ENCODE results near the gene IQCM.
"Not testable (repeated sequence)": the region's sequence is repeated elsewhere in the genome, so short reads cannot be mapped to it uniquely, and the experiment has no call there.

Gene IQCM

GRCh38 chr4:149589826-149590225 lies 225.8 kb downstream of the IQCM start:
- no peak for DNase-seq (ENCODE audit: low read depth in 2 of 2, low spot score in 1 of 2)

- no peak for DNase-seq (ENCODE audit: low read depth in 2 of 2, low spot score in 1 of 2)
Measured at GRCh38 chr4:149584722-149585121, 230.9 kb downstream of the IQCM start.

GRCh38 chr4:149574971-149575370 lies 240.7 kb downstream of the IQCM start:
- DNase-seq (ENCODE audit: low read depth in 2 of 2, low spot score in 1 of 2): no peak

- no peak for DNase-seq (ENCODE audit: low read depth in 2 of 2, low spot score in 1 of 2)
Measured at GRCh38 chr4:149572716-149573115, 242.9 kb downstream of the IQCM start.

- no peak for DNase-seq (ENCODE audit: low read depth in 2 of 2, low spot score in 1 of 2)
Measured at GRCh38 chr4:149555799-149556198, 259.8 kb downstream of the IQCM start.

GRCh38 chr4:149555146-149555545 lies 260.5 kb downstream of the IQCM start:
- DNase-seq (ENCODE audit: low read depth in 2 of 2, low spot score in 1 of 2): no peak

GRCh38 chr4:149553959-149554520 lies 261.6 kb downstream of the IQCM start:
- DNase-seq (ENCODE audit: low read depth in 2 of 2, low spot score in 1 of 2): no peak

GRCh38 chr4:149552601-149553000 lies 263.0 kb downstream of the IQCM start:
- DNase-seq (ENCODE audit: low read depth in 2 of 2, low spot score in 1 of 2): no peak

- DNase-seq (ENCODE audit: low read depth in 2 of 2, low spot score in 1 of 2): no peak
Measured at GRCh38 chr4:149549911-149550310, 265.7 kb downstream of the IQCM start.

- DNase-seq (ENCODE audit: low read depth in 2 of 2, low spot score in 1 of 2): no peak
Measured at GRCh38 chr4:149534779-149535178, 280.9 kb downstream of the IQCM start.

- no peak for DNase-seq (ENCODE audit: low read depth in 2 of 2, low spot score in 1 of 2)
Measured at GRCh38 chr4:149531861-149532260, 283.8 kb downstream of the IQCM start.

- no peak for DNase-seq (ENCODE audit: low read depth in 2 of 2, low spot score in 1 of 2)
Measured at GRCh38 chr4:149523039-149523438, 292.6 kb downstream of the IQCM start.

- no peak for DNase-seq (ENCODE audit: low read depth in 2 of 2, low spot score in 1 of 2)
Measured at GRCh38 chr4:149521611-149522425, 293.8 kb downstream of the IQCM start.

- no peak for DNase-seq (ENCODE audit: low read depth in 2 of 2, low spot score in 1 of 2)
Measured at GRCh38 chr4:149518471-149518870, 297.2 kb downstream of the IQCM start.

- no peak for DNase-seq (ENCODE audit: low read depth in 2 of 2, low spot score in 1 of 2)
Measured at GRCh38 chr4:149513081-149513480, 302.6 kb downstream of the IQCM start.

GRCh38 chr4:149512501-149512900 lies 303.1 kb downstream of the IQCM start:
- DNase-seq (ENCODE audit: low read depth in 2 of 2, low spot score in 1 of 2): no peak

GRCh38 chr4:149511558-149512298 lies 303.9 kb downstream of the IQCM start:
- DNase-seq (ENCODE audit: low read depth in 2 of 2, low spot score in 1 of 2): no peak

GRCh38 chr4:149507309-149507708 lies 308.3 kb downstream of the IQCM start:
- not testable (repeated sequence) for DNase-seq (ENCODE audit: low read depth in 2 of 2, low spot score in 1 of 2)

GRCh38 chr4:149500806-149501205 lies 314.8 kb downstream of the IQCM start:
- no peak for DNase-seq (ENCODE audit: low read depth in 2 of 2, low spot score in 1 of 2)

- DNase-seq (ENCODE audit: low read depth in 2 of 2, low spot score in 1 of 2): no peak
Measured at GRCh38 chr4:149499726-149500125, 315.9 kb downstream of the IQCM start.

- no peak for DNase-seq (ENCODE audit: low read depth in 2 of 2, low spot score in 1 of 2)
Measured at GRCh38 chr4:149498246-149498645, 317.4 kb downstream of the IQCM start.

- no peak for DNase-seq (ENCODE audit: low read depth in 2 of 2, low spot score in 1 of 2)
Measured at GRCh38 chr4:149493492-149493891, 322.2 kb downstream of the IQCM start.

Data from stimulated activated CD8-positive, alpha-beta memory T cell treated with anti-CD3 and anti-CD28 coated beads, Interleukin-4, amount 100 ng/mL, for 1 hour (primary cell).